ENCODE data around the gene CA5A. TPM values are rescaled to one million over a fixed set of nuclear protein-coding genes. Genes with fewer than 3 reads are reported as not detected.

The CA5A gene
- total and polyA plus RNA-seq, 2 of the 13 experiments (the other 11 are each of a cell fraction or from before 2014, with no cell fraction given), result 66.8 to 106 TPM

- TF ChIP-seq ZNF329 (CRISPR knock-in tag; IDR thresholded peaks at IDR 0.05; ENCODE audit: low read depth) (no peak), REL (CRISPR knock-in tag; conservative IDR thresholded peaks at IDR 0.05) (0 out of 2 replicates have a peak, but pooled peaks have one; percentile 29), SAP130 (CRISPR knock-in tag; IDR thresholded peaks at IDR 0.05; ENCODE audit: low read depth) (no peak), ZNF333 (CRISPR knock-in tag; IDR thresholded peaks at IDR 0.05; ENCODE audit: borderline replicate concordance) (no peak), NR2F2 (IDR thresholded peaks at IDR 0.05; ENCODE audit: borderline replicate concordance, low read depth) (no peak), KLF16 (CRISPR knock-in tag; IDR thresholded peaks at IDR 0.05) (no peak), ZNF562 (CRISPR knock-in tag; IDR thresholded peaks at IDR 0.05; ENCODE audit: borderline replicate concordance) (no peak), SNAPC2 (CRISPR knock-in tag; IDR thresholded peaks at IDR 0.05) (peak; percentile 57; the same call in 1 of the 2 replicates), RELA (CRISPR knock-in tag; IDR thresholded peaks at IDR 0.05) (no peak), AGO2 (optimal IDR thresholded peaks at IDR 0.05; ENCODE audit: low read depth, low read length) (peak; percentile 36), CHD2 (IDR thresholded peaks at IDR 0.05; ENCODE audit: low read depth, low read length) (no peak), ZNF33B (CRISPR knock-in tag; IDR thresholded peaks at IDR 0.05) (no peak), ZBTB34 (CRISPR knock-in tag; IDR thresholded peaks at IDR 0.05) (0 out of 2 replicates have a peak, but pooled peaks have one; percentile 3), HOXA9 (CRISPR knock-in tag; IDR thresholded peaks at IDR 0.05; ENCODE audit: borderline replicate concordance) (no peak), MLX (CRISPR knock-in tag; IDR thresholded peaks at IDR 0.05) (no peak), ZNF235 (CRISPR knock-in tag; IDR thresholded peaks at IDR 0.05; ENCODE audit: borderline replicate concordance) (no peak), ZNF326 (CRISPR knock-in tag; IDR thresholded peaks at IDR 0.05; ENCODE audit: borderline replicate concordance) (0 out of 2 replicates have a peak, but pooled peaks have one; percentile 78), SSRP1 (CRISPR knock-in tag; IDR thresholded peaks at IDR 0.05) (0 out of 2 replicates have a peak, but pooled peaks have one; percentile 42), TCF12 (IDR thresholded peaks at IDR 0.05) (no peak), TCF12 (CRISPR knock-in tag; IDR thresholded peaks at IDR 0.05) (no peak), HMG20B (CRISPR knock-in tag; conservative IDR thresholded peaks at IDR 0.05) (no peak), ZNF572 (CRISPR knock-in tag; IDR thresholded peaks at IDR 0.05) (peak; percentile 72; the same call in 1 of the 2 replicates), ZBTB25 (CRISPR knock-in tag; IDR thresholded peaks at IDR 0.05) (no peak)
- TF ChIP-seq, protein P1, sequence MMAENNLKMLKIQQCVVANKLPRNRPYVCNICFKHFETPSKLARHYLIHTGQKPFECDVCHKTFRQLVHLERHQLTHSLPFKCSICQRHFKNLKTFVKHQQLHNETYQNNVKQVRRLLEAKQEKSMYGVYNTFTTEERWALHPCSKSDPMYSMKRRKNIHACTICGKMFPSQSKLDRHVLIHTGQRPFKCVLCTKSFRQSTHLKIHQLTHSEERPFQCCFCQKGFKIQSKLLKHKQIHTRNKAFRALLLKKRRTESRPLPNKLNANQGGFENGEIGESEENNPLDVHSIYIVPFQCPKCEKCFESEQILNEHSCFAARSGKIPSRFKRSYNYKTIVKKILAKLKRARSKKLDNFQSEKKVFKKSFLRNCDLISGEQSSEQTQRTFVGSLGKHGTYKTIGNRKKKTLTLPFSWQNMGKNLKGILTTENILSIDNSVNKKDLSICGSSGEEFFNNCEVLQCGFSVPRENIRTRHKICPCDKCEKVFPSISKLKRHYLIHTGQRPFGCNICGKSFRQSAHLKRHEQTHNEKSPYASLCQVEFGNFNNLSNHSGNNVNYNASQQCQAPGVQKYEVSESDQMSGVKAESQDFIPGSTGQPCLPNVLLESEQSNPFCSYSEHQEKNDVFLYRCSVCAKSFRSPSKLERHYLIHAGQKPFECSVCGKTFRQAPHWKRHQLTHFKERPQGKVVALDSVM (CRISPR knock-in tag; IDR thresholded peaks at IDR 0.05), result no peak
- TF ChIP-seq, protein P2, sequence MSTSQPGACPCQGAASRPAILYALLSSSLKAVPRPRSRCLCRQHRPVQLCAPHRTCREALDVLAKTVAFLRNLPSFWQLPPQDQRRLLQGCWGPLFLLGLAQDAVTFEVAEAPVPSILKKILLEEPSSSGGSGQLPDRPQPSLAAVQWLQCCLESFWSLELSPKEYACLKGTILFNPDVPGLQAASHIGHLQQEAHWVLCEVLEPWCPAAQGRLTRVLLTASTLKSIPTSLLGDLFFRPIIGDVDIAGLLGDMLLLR (CRISPR knock-in tag; IDR thresholded peaks at IDR 0.05), result no peak
Observed at GRCh38 chr16:87841340-87842208, 94.8 kb downstream of the CA5A start (continued).
